HG03439 (cell line): Measurements from ENCODE around the gene SLC22A31.
"Not testable (repeated sequence)": the region's sequence is repeated elsewhere in the genome, so short reads cannot be mapped to it uniquely, and the experiment has no call there.

Source experiments
- ATAC-seq: cut with Tn5 transposase; IDR thresholded peaks from one replicate; pipeline ENCODE4 v1.9.1; 2021; ENCODE audit warnings: mild to moderate bottlenecking, moderate library complexity; ENCODE audit not compliant: unreplicated experiment

The SLC22A31 gene

GRCh38 chr16:89167425-89167941 lies 32.9 kb downstream of the SLC22A31 start:
- ATAC-seq = no peak

- no peak for ATAC-seq
These were observed 33.5 kb downstream of the SLC22A31 start for GRCh38 chr16:89166696-89167424.

GRCh38 chr16:89165681-89165979 lies 34.7 kb downstream of the SLC22A31 start:
- not testable (repeated sequence) for ATAC-seq

- ATAC-seq = no peak
These were observed 35.3 kb downstream of the SLC22A31 start for GRCh38 chr16:89164847-89165680.

GRCh38 chr16:89164436-89164835 lies 35.9 kb downstream of the SLC22A31 start:
- no peak for ATAC-seq

GRCh38 chr16:89163297-89163696 lies 37.0 kb downstream of the SLC22A31 start:
- ATAC-seq = no peak

GRCh38 chr16:89161763-89162713 lies 38.3 kb downstream of the SLC22A31 start:
- ATAC-seq = no peak

GRCh38 chr16:89160977-89161701 lies 39.2 kb downstream of the SLC22A31 start:
- ATAC-seq = no peak

GRCh38 chr16:89159850-89160354 lies 40.4 kb downstream of the SLC22A31 start:
- no peak for ATAC-seq

- no peak for ATAC-seq
These were observed 41.1 kb downstream of the SLC22A31 start for GRCh38 chr16:89159066-89159849.

- ATAC-seq = no peak
These were observed 42.6 kb downstream of the SLC22A31 start for GRCh38 chr16:89157778-89158177.

GRCh38 chr16:89156740-89157645 lies 43.3 kb downstream of the SLC22A31 start:
- no peak for ATAC-seq

GRCh38 chr16:89155851-89156739 lies 44.2 kb downstream of the SLC22A31 start:
- no peak for ATAC-seq

- ATAC-seq = no peak
These were observed 45.1 kb downstream of the SLC22A31 start for GRCh38 chr16:89155184-89155679.

GRCh38 chr16:89154390-89155183 lies 45.8 kb downstream of the SLC22A31 start:
- no peak for ATAC-seq

- no peak for ATAC-seq
These were observed 46.5 kb downstream of the SLC22A31 start for GRCh38 chr16:89153848-89154271.
